ENCODE measurements around the gene CERS4. TPM values are rescaled to one million over a fixed set of nuclear protein-coding genes. Genes with fewer than 3 reads are reported as not detected.

The CERS4 gene
- total RNA-seq, 1 experiment from 2014 or later: 4.8 TPM

GRCh38 chr19:8248348-8249328, 39.5 kb downstream of the CERS4 start:
- H3K36me3 ChIP-seq (ENCODE audit: insufficient read depth, low read length, poor library complexity, severe bottlenecking): no peaks in the 10 kb centered on the region
- H3K9me3 ChIP-seq (ENCODE audit: low read depth, low read length, poor library complexity, severe bottlenecking): no peaks in the 10 kb centered on the region
- H3K4me3 ChIP-seq (ENCODE audit: low read depth, low read length, poor library complexity, severe bottlenecking): no peak overlapping the region
- intact Hi-C loops (cut with micrococcal nuclease; ENCODE audit: unreplicated experiment): no loop called here
- TF ChIP-seq EZH2 (IDR thresholded peaks at IDR 0.05; ENCODE audit: borderline replicate concordance, low read depth, low read length, poor library complexity, severe bottlenecking) (no peak), CTCF (conservative IDR thresholded peaks at IDR 0.05; ENCODE audit: low read depth, low read length) (no peak)
- H3K27me3 ChIP-seq (replicated peaks; ENCODE audit: insufficient read depth, low read depth, low read length, poor library complexity): no peaks in the 10 kb centered on the region
- DNase-seq (ENCODE audit: low spot score): no peak
- no peaks in the 10 kb centered on the region for H3K4me1 ChIP-seq (ENCODE audit: insufficient read depth, low read length, poor library complexity, severe bottlenecking)
- POLR2A ChIA-PET (ENCODE audit: low non-redundant PET): no interaction called here
- BruUV-seq (replicated peaks): no TSS peak
- no peak overlapping the region for H3K27ac ChIP-seq (ENCODE audit: low read depth, low read length, poor library complexity, severe bottlenecking)
- CTCF ChIA-PET: no interaction called here

DNA sequence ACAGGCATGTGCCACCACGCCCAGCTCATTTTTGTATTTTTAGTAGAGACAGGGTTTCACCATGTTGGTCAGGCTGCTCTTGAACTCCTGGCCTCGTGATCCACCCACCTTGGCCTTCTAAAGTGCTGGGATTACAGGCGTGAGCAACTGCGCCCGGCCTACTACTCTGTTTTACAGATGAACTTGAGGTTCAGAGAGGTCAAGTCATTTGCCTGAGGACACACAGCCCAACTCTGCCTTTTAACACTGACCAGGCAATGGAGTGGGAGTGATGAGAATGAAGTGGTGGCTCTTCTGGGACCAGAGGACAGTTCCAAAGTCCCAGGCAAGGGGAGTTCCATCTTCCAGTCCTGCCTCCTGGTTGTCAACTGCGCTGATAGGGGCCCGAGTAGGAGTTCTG, 41.4 kb downstream of the CERS4 start:
- no peak overlapping the region for H3K27ac ChIP-seq (ENCODE audit: low read depth, low read length, poor library complexity, severe bottlenecking)
- intact Hi-C loops (cut with micrococcal nuclease; ENCODE audit: unreplicated experiment): loop anchor here (5.0 to 10.0 kb wide), 2 partner anchors 233 to 396 kb away; no protein-coding TSS in a partner anchor
- no peak overlapping the region for H3K4me3 ChIP-seq (ENCODE audit: low read depth, low read length, poor library complexity, severe bottlenecking)
- ChIA-PET CTCF (no interaction called here), POLR2A (ENCODE audit: low non-redundant PET) (no interaction called here)
- TF ChIP-seq CTCF (conservative IDR thresholded peaks at IDR 0.05; ENCODE audit: low read depth, low read length) (no peak), EZH2 (IDR thresholded peaks at IDR 0.05; ENCODE audit: borderline replicate concordance, low read depth, low read length, poor library complexity, severe bottlenecking) (no peak)
- DNase-seq (ENCODE audit: low spot score): no peak
- BruUV-seq (replicated peaks): no TSS peak
- no peaks in the 10 kb centered on the region for H3K9me3 ChIP-seq (ENCODE audit: low read depth, low read length, poor library complexity, severe bottlenecking)
- no peaks in the 10 kb centered on the region for H3K36me3 ChIP-seq (ENCODE audit: insufficient read depth, low read length, poor library complexity, severe bottlenecking)
- no peaks in the 10 kb centered on the region for H3K27me3 ChIP-seq (replicated peaks; ENCODE audit: insufficient read depth, low read depth, low read length, poor library complexity)
- H3K4me1 ChIP-seq (ENCODE audit: insufficient read depth, low read length, poor library complexity, severe bottlenecking): no peaks in the 10 kb centered on the region

DNA sequence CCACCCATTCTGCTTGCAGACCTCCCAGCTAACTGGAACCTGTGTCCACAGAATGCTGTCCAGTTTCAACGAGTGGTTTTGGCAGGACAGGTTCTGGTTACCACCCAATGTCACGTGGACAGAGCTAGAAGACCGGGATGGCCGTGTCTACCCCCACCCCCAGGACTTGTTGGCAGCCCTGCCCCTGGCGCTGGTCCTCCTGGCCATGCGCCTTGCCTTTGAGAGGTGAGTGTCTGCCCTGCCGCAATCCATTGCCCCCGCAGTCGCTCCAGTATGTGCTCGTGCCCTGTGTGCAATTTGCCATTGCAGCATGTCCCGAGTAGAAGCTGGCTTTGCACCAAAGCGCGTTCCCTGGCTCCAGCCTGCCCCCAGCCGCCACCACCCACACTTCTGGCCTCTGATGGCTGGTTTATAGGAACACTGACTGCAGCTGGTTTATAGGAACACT, 41.9 kb downstream of the CERS4 start:
- BruUV-seq (replicated peaks): no TSS peak
- Histone ChIP-seq H3K9me3 (ENCODE audit: low read depth, low read length, poor library complexity, severe bottlenecking) (no peaks in the 10 kb centered on the region), H3K4me1 (ENCODE audit: insufficient read depth, low read length, poor library complexity, severe bottlenecking) (no peaks in the 10 kb centered on the region), H3K27me3 (replicated peaks; ENCODE audit: insufficient read depth, low read depth, low read length, poor library complexity) (no peaks in the 10 kb centered on the region), H3K4me3 (ENCODE audit: low read depth, low read length, poor library complexity, severe bottlenecking) (no peak overlapping the region), H3K27ac (ENCODE audit: low read depth, low read length, poor library complexity, severe bottlenecking) (no peak overlapping the region), H3K36me3 (ENCODE audit: insufficient read depth, low read length, poor library complexity, severe bottlenecking) (no peaks in the 10 kb centered on the region)
- intact Hi-C loops (cut with micrococcal nuclease; ENCODE audit: unreplicated experiment): loop anchor here (5.0 to 10.0 kb wide), 2 partner anchors 234 to 396 kb away; no protein-coding TSS in a partner anchor
- TF ChIP-seq EZH2 (IDR thresholded peaks at IDR 0.05; ENCODE audit: borderline replicate concordance, low read depth, low read length, poor library complexity, severe bottlenecking): no peak
- TF ChIP-seq CTCF (conservative IDR thresholded peaks at IDR 0.05; ENCODE audit: low read depth, low read length): no peak
- CTCF ChIA-PET: interaction anchor here (0.5 kb wide), 1 partner anchor 331 kb away, joined by 3 read pairs; the partner anchor contains the start of gene SNAPC2
- peak; percentile 24 for DNase-seq (ENCODE audit: low spot score)
- POLR2A ChIA-PET (ENCODE audit: low non-redundant PET): no interaction called here

All from A673 (cell line).